Cardiac muscle cell (in vitro differentiated cells and primary cell): ENCODE results near the gene DCTN1. TPM values are rescaled to one million over a fixed set of nuclear protein-coding genes. Genes with fewer than 3 reads are reported as not detected.

Experiments
- DNase-seq, 2 donors: peaks; one replicate each; pipeline versions ENCODE4 v3.0.0 to v3.0.0-alpha.2; 2010 to 2017; ENCODE audit warnings: low read depth in 1 of 2, low spot score in 1 of 2
- H3K27ac ChIP-seq: fragments of 200-600 bp; sonication (generic); 2 replicates; pipeline ENCODE4 v1.5.1; 2016
- H3K27me3 ChIP-seq: fragments of 200-600 bp; sonication (generic); 2 replicates; pipeline ENCODE4 v1.6.0; 2016; ENCODE audit warnings: control low read depth
- H3K36me3 ChIP-seq: fragments of 200-600 bp; sonication (generic); 2 replicates; pipeline ENCODE4 v1.5.1; 2016; ENCODE audit warnings: control low read depth
- H3K4me1 ChIP-seq: fragments of 200-600 bp; sonication (generic); 2 replicates; pipeline ENCODE4 v1.8.1; 2017; ENCODE audit warnings: low read depth, mild to moderate bottlenecking, mixed run types
- H3K4me3 ChIP-seq: fragments of 200-600 bp; sonication (generic); 2 replicates; pipeline ENCODE4 v1.5.1; 2016; ENCODE audit warnings: mild to moderate bottlenecking
- H3K9me3 ChIP-seq: fragments of 200-600 bp; sonication (generic); 2 replicates; pipeline ENCODE4 v1.5.1; 2017; ENCODE audit warnings: low read depth, mild to moderate bottlenecking, control low read depth
- polyA plus RNA-seq: library from polyadenylated mRNA; unstranded; fragments of >200 nt; fragmentation: Nextera tagmentation; extraction: Ambion mirVana; gene quantifications from 2 replicates; pipeline ENCODE4 v1.2.1, GENCODE V29; 2016
- total RNA-seq: library from RNA; depleted of rRNA; stranded (reverse); fragments of >200 nt; gene quantifications from 2 replicates; pipeline ENCODE4 v1.2.3, GENCODE V29; 2016
- TF ChIP-seq, protein P1 (sequence below): IDR thresholded peaks from 2 replicates; pipeline ENCODE4 v1.5.1; 2012; ENCODE audit warnings: low read depth, mild to moderate bottlenecking, low read length

Gene DCTN1
- total and polyA plus RNA-seq, 2 experiments from 2014 or later, result 156 to 164 TPM

- TF ChIP-seq, protein P1, sequence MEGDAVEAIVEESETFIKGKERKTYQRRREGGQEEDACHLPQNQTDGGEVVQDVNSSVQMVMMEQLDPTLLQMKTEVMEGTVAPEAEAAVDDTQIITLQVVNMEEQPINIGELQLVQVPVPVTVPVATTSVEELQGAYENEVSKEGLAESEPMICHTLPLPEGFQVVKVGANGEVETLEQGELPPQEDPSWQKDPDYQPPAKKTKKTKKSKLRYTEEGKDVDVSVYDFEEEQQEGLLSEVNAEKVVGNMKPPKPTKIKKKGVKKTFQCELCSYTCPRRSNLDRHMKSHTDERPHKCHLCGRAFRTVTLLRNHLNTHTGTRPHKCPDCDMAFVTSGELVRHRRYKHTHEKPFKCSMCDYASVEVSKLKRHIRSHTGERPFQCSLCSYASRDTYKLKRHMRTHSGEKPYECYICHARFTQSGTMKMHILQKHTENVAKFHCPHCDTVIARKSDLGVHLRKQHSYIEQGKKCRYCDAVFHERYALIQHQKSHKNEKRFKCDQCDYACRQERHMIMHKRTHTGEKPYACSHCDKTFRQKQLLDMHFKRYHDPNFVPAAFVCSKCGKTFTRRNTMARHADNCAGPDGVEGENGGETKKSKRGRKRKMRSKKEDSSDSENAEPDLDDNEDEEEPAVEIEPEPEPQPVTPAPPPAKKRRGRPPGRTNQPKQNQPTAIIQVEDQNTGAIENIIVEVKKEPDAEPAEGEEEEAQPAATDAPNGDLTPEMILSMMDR, result no peak
- no peaks in the 10 kb centered on the region for H3K27me3 ChIP-seq
Observed at GRCh38 chr2:74361327-74361726, 18.8 kb downstream of the DCTN1 start.

DNA sequence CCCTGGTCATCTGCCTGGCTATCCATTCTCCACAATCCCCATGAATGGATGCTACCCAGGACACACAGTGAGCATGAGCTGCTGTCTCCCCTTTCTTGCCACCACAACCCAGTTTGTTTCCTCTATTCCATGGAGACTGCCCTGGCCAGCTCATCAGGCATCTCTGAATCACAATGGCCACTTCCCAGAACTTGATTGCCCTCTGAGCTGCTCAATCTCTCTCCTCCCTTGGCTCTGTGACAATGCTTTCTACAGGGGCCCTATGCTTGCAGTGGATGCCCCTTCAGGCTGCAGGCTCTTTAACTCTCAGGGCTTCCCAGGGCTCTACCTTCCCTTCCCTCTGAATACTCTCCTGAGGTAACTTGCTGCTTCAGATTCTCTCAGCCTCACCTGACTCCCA is 22.5 kb downstream of the DCTN1 start:
- Histone ChIP-seq H3K27me3 (no peaks in the 10 kb centered on the region), H3K4me1 (no peaks in the 10 kb centered on the region), H3K27ac (no peak overlapping the region), H3K4me3 (no peak overlapping the region), H3K36me3 (peaks cover 36% of the 10 kb centered on the region), H3K9me3 (no peaks in the 10 kb centered on the region)
- no peak for DNase-seq
- TF ChIP-seq, protein P1, result no peak

More at GRCh38 chr2:74361327-74361726, 18.8 kb downstream of the DCTN1 start:
- no peak for DNase-seq
- peaks cover 69% of the 10 kb centered on the region for H3K36me3 ChIP-seq
- H3K27ac ChIP-seq, result no peak overlapping the region
- no peaks in the 10 kb centered on the region for H3K9me3 ChIP-seq
- H3K4me3 ChIP-seq, result no peak overlapping the region
- H3K4me1 ChIP-seq, result no peaks in the 10 kb centered on the region

GRCh38 chr2:74349889-74350288 is 30.2 kb downstream of the DCTN1 start:
- no peaks in the 10 kb centered on the region for H3K27me3 ChIP-seq
- no peaks in the 10 kb centered on the region for H3K9me3 ChIP-seq
- no peak for DNase-seq
- H3K4me1 ChIP-seq, result no peaks in the 10 kb centered on the region
- no peak overlapping the region for H3K4me3 ChIP-seq
- no peaks in the 10 kb centered on the region for H3K36me3 ChIP-seq
- H3K27ac ChIP-seq, result no peak overlapping the region
- TF ChIP-seq, protein P1, result no peak

DNA sequence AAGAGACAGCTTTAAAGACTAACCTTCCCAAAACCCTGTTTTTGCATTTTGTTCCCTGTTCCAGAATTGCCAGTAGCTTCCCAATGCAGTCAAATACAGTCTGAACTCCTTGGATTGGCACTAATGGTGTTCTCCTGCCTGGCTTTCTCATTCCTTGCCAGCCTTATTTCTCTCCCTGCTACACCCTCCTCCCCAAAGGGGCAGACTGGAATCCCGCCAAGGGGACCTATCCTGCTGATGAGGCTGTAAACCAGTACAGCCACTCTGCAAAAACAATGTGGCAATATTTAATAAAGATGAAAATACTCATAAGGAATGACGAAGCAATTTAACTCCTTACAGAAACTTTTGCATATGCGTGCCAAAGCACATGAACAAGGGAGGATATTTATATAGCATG is 32.4 kb downstream of the DCTN1 start:
- Histone ChIP-seq H3K9me3 (no peaks in the 10 kb centered on the region), H3K4me1 (no peaks in the 10 kb centered on the region), H3K27ac (no peak overlapping the region), H3K4me3 (no peak overlapping the region), H3K36me3 (no peaks in the 10 kb centered on the region), H3K27me3 (no peaks in the 10 kb centered on the region)
- TF ChIP-seq, protein P1, result no peak
- no peak for DNase-seq

DNA sequence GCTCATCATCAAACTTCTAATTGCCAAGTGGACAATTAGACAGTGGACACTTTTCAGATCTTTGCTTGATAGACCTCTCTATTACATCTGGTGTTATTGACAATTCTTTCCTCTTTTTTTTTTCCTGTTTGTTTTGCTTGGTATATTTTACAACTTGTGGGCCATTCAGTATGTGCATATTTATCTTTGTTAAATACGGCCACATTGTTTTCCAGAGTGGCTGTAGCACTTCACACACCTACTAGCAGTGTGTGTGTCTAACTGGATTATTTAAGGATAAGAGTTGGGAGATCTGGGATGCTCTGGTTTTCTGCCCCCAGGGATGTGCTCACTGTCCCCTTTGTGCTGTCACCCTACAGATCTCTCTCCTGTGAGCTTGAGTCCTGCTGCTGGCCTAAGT is 32.8 kb downstream of the DCTN1 start:
- H3K4me3 ChIP-seq, result no peak overlapping the region
- no peaks in the 10 kb centered on the region for H3K27me3 ChIP-seq
- DNase-seq, result no peak
- no peaks in the 10 kb centered on the region for H3K36me3 ChIP-seq
- no peak overlapping the region for H3K27ac ChIP-seq
- no peaks in the 10 kb centered on the region for H3K9me3 ChIP-seq
- no peaks in the 10 kb centered on the region for H3K4me1 ChIP-seq
- TF ChIP-seq, protein P1, result no peak
